VCaP (cell line): Measurements from ENCODE around the gene NSMCE3.

Experiments used
- H3K27ac ChIP-seq: fragments of 450-650 bp; 2 replicates; pipeline ENCODE4 v1.5.1; 2017
- TF ChIP-seq, protein P1 (sequence below): fragments of 450-650 bp; conservative IDR thresholded peaks from 2 replicates; pipeline ENCODE4 v1.5.1; 2017; ENCODE audit warnings: mild to moderate bottlenecking, moderate library complexity

NSMCE3 gene

DNA sequence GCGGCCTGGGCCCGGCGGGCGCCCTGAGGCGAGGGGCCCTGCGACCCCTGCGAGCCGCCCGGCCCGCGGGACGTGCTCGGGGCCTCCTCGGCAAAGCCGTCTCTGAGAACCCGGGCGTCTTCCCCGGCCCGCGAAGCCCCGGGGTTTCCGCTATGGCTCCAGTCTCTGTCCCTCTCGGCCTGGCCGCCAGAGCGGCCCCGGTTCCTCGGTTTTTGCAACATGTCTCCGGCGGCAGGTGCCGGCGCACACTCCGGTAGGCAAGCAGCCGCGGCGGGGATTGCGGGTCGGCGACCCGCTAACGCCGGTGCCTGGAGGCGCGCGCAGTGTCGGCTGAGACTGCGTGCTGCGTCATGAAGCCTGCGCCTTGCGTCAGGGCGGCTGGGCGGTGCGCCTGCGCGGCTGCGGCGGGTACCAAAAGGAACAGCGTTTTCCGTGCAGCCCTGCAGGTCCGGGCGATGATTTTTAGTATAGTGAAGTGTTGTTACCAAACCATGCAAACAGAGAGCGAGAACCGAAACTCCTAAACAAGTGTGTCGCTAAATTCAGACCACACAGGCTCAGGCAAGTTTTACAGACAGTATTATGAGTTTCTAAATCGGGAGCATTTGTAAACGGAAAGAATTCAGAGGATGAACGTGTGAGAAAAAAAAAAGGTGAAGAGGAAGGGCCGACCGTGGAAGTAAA, at the start of gene NSMCE3:
Gene NSMCE3 (minus strand): TSS at position 338 of the 684 bp plus-strand sequence. CDS start 117 bp downstream, at position 221.
- TF ChIP-seq, protein P1, sequence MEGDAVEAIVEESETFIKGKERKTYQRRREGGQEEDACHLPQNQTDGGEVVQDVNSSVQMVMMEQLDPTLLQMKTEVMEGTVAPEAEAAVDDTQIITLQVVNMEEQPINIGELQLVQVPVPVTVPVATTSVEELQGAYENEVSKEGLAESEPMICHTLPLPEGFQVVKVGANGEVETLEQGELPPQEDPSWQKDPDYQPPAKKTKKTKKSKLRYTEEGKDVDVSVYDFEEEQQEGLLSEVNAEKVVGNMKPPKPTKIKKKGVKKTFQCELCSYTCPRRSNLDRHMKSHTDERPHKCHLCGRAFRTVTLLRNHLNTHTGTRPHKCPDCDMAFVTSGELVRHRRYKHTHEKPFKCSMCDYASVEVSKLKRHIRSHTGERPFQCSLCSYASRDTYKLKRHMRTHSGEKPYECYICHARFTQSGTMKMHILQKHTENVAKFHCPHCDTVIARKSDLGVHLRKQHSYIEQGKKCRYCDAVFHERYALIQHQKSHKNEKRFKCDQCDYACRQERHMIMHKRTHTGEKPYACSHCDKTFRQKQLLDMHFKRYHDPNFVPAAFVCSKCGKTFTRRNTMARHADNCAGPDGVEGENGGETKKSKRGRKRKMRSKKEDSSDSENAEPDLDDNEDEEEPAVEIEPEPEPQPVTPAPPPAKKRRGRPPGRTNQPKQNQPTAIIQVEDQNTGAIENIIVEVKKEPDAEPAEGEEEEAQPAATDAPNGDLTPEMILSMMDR = no peak
- H3K27ac ChIP-seq = peak within 1 kb of the TSS; percentile 88

DNA sequence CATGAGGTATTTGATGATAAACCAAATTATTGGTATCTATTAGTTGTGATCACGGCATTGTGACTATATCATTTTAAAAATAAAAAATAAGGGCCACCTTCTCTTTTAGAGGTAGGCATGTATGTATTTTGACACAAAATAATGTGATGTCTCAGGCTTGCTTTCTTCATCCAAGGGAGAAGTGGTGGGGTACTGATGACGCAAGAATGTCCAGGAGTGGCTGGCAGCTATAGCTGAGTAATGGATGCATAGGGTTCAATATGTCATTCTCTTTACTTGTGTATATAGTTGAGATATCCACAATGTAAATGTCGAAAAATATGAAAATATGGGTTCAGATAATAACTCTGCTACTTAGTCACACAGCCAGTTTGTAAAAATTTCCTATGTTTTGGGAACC, 46.8 kb upstream of the NSMCE3 start:
- TF ChIP-seq, protein P1 = no peak
- no peak overlapping the region for H3K27ac ChIP-seq

DNA sequence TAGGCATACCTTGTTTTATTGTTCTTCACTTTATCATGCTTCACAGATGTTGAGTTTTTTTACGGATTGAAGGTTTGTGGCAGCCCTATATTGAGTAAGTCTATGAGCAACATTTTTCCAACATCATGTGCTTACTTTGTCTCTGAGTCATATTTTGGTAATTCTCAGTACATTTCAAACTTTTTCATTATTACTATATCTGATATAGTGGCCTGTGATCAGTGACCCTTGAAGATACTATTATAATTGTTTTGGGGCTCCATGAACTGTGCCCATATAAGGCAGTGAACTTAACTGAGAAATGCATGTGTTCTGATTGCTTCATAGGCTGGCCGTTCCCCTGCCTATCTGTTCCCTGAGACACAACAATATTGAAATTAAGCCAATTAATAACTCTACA, 42.8 kb upstream of the NSMCE3 start:
- no peak overlapping the region for H3K27ac ChIP-seq
- TF ChIP-seq, protein P1 = no peak

DNA sequence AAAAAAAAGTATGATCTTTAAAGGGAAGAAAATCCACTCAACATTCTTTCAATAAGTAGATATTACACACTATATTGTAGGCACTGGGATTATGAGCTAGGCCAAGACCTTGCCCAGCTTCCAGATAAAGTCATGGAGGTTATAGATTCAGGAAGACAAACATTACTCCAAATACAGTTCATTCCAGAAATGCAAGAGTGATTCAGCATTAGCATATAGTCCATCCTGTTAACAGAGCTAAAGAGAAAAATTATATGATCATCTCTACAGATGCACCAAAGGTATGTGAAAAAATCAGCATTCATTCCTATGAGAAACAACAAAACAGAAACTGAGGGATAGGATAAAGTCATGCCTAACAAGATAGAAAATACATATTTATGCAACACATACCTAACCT, 42.1 kb upstream of the NSMCE3 start:
- TF ChIP-seq, protein P1 = no peak
- no peak overlapping the region for H3K27ac ChIP-seq

DNA sequence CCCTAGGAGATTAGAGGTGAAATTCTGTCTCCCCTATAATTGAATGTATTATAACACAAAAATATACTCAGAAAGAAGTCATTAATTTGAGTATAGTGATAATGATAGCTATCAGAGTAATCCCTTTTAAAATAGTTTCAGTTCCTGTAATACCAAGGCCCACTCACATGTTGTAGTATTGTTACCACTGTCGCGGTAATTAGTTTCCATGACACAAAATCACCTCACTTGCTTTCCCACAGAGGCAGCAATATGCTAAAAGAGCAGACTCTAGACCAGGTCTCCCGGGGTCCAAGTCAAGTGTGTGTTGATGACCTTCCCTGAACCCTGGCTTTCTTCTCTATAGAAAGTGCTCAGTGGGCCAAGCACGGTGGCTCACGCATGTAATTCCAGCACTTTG, 39.5 kb upstream of the NSMCE3 start:
- no peak overlapping the region for H3K27ac ChIP-seq

DNA sequence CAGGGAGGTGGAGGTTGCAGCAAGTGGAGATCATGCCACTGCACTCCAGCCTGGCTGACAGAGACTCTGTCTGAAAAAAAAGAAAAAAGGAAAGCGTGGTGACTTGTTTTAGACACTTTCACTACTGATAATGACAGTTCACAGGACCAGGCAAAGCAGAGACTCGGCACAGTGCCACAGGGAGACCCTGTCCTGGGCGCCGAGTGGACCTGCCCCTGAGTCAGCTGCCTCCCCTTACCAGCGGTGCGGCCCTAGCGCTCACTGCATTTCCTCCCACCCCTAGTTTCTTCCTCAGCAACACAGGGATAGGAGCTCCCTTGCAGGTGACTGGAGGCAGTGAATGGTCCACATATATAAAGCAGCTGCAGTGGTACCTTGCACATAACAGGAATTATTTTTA, 38.7 kb upstream of the NSMCE3 start:
- TF ChIP-seq, protein P1 = no peak
- H3K27ac ChIP-seq = no peak overlapping the region

More for the DNA sequence above, 39.5 kb upstream of the NSMCE3 start:
- TF ChIP-seq, protein P1 = no peak

DNA sequence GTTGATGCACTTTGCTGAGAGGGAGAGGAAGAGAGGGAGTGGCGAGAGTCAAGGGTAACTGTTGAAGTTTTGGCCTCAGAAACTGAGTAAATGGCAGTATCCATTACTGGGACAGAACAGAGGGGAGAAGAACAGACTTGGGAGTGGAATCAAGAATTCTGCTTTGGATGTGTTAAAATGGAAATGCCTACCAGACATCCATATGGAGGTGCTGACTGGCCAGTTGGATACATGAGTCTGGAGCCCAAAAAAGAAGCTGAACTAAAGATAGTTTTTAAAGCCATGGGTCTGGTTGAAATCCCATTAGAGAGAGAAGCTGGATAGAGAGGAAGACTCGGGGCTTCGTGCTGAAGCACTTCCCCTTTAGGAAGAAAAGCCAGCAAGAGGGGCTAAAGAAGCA, 35.9 kb upstream of the NSMCE3 start:
- no peak overlapping the region for H3K27ac ChIP-seq
- TF ChIP-seq, protein P1 = no peak
